A673 (cell line): Measurements from ENCODE around the gene CCDC97. TPM values are rescaled to one million over a fixed set of nuclear protein-coding genes. Genes with fewer than 3 reads are reported as not detected.

Experiments used
- BruUV-seq: library from RNA; stranded (reverse); fragments of 400-500 nt; replicated peaks from 2 replicates; lab custom pipeline; 2021; lab: Mats Ljungman, UMichigan
- CTCF ChIA-PET: fragments of 300-600 bp; sonication (Branson Sonifier 250); formaldehyde crosslinking; loops from one replicate; lab custom pipeline; 2022; ENCODE audit warnings: antibody characterized with exemption; lab: Charles Lee
- POLR2A ChIA-PET: fragments of 300-600 bp; sonication (Branson Sonifier 250); formaldehyde crosslinking; loops from one replicate; lab custom pipeline; 2022; ENCODE audit warnings: antibody characterized with exemption; ENCODE audit not compliant: low non-redundant PET; lab: Charles Lee
- DNase-seq: peaks from one replicate; pipeline ENCODE4 v3.0.0-alpha.2; 2015; ENCODE audit warnings: low spot score
- H3K27ac ChIP-seq: fragments of 200-600 bp; sonication (generic); 2 replicates; pipeline ENCODE4 v1.5.1; 2016; ENCODE audit warnings: mixed run types, low read depth, mild to moderate bottlenecking, mixed read lengths, antibody characterized with exemption, low read length; ENCODE audit not compliant: poor library complexity, severe bottlenecking
- H3K27me3 ChIP-seq: fragments of 200-600 bp; sonication (generic); replicated peaks from 2 replicates; pipeline ENCODE4 v1.6.1; 2017; ENCODE audit warnings: mixed run types, low read depth, mild to moderate bottlenecking, mixed read lengths, antibody characterized with exemption, low read length; ENCODE audit not compliant: insufficient read depth, poor library complexity
- H3K36me3 ChIP-seq: fragments of 200-600 bp; sonication (generic); 2 replicates; pipeline ENCODE4 v1.6.1; 2016; ENCODE audit warnings: mixed run types, mild to moderate bottlenecking, mixed read lengths, antibody characterized with exemption, low read length; ENCODE audit not compliant: insufficient read depth, poor library complexity, severe bottlenecking
- H3K4me1 ChIP-seq: fragments of 200-600 bp; sonication (generic); 2 replicates; pipeline ENCODE4 v1.6.1; 2017; ENCODE audit warnings: mixed run types, mild to moderate bottlenecking, mixed read lengths, antibody characterized with exemption, low read length; ENCODE audit not compliant: insufficient read depth, poor library complexity, severe bottlenecking
- H3K4me3 ChIP-seq: fragments of 200-600 bp; sonication (generic); 2 replicates; pipeline ENCODE4 v1.5.1; 2016; ENCODE audit warnings: low read depth, mixed run types, mild to moderate bottlenecking, mixed read lengths, low read length; ENCODE audit not compliant: poor library complexity, severe bottlenecking
- H3K9me3 ChIP-seq: fragments of 200-600 bp; sonication (generic); 2 replicates; pipeline ENCODE4 v1.6.1; 2016; ENCODE audit warnings: mixed run types, low read depth, mild to moderate bottlenecking, mixed read lengths, antibody characterized with exemption, low read length; ENCODE audit not compliant: poor library complexity, severe bottlenecking
- EZH2 ChIP-seq: fragments of 200-600 bp; sonication (generic); IDR thresholded peaks from 2 replicates; pipeline ENCODE4 v1.6.1; 2017; ENCODE audit warnings: borderline replicate concordance, low read depth, mild to moderate bottlenecking, mixed read lengths, antibody characterized with exemption, low read length; ENCODE audit not compliant: poor library complexity, severe bottlenecking
- intact Hi-C: fragments of 100-400 bp; cut with micrococcal nuclease; formaldehyde crosslinking; loops from one replicate; pipeline ENCODE4 v1.10.0; 2022; ENCODE audit not compliant: unreplicated experiment
- total RNA-seq: library from RNA; stranded (reverse); gene quantifications from 2 replicates; pipeline ENCODE4 v1.2.3, GENCODE V29; 2021
- TF ChIP-seq, protein P1 (sequence below): fragments of 300-800, 200-600 bp; sonication (generic); conservative IDR thresholded peaks from 2 replicates; pipeline ENCODE4 v1.5.1; 2017; ENCODE audit warnings: low read depth, mild to moderate bottlenecking, antibody characterized with exemption, low read length, moderate library complexity, mixed read lengths

CCDC97 gene
- total RNA-seq, 1 experiment from 2014 or later = 40.8 TPM

DNA sequence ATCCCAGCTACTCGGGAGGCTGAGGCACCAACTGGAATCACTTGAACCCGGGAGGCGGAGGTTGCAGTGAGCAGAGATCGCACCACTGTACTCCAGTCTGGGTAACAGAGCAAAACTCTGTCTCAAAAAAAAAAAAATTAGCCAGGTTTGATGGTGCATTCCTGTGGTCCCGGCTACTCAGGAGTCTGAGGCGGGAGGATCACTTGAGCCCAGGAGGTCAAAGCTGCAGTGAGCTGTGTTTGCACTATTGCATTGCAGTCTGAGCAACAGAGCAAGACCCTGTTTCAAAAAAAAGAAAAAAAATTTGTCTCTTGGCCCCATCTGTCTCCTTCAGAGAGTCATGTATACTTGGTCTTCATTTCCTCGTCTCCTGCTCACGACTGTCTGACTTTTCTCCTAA, 1.6 kb downstream of the CCDC97 start:
- Histone ChIP-seq H3K4me1 (peaks cover 12% of the 10 kb centered on the region), H3K4me3 (no peak overlapping the region), H3K36me3 (peaks cover 40% of the 10 kb centered on the region), H3K27me3 (no peaks in the 10 kb centered on the region), H3K27ac (no peak overlapping the region), H3K9me3 (no peaks in the 10 kb centered on the region)
- DNase-seq = no peak
- no TSS peak for BruUV-seq
- intact Hi-C loops = no loop called here
- no peak for TF ChIP-seq EZH2
- TF ChIP-seq, protein P1, sequence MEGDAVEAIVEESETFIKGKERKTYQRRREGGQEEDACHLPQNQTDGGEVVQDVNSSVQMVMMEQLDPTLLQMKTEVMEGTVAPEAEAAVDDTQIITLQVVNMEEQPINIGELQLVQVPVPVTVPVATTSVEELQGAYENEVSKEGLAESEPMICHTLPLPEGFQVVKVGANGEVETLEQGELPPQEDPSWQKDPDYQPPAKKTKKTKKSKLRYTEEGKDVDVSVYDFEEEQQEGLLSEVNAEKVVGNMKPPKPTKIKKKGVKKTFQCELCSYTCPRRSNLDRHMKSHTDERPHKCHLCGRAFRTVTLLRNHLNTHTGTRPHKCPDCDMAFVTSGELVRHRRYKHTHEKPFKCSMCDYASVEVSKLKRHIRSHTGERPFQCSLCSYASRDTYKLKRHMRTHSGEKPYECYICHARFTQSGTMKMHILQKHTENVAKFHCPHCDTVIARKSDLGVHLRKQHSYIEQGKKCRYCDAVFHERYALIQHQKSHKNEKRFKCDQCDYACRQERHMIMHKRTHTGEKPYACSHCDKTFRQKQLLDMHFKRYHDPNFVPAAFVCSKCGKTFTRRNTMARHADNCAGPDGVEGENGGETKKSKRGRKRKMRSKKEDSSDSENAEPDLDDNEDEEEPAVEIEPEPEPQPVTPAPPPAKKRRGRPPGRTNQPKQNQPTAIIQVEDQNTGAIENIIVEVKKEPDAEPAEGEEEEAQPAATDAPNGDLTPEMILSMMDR = no peak
- CTCF ChIA-PET = interaction anchor here (0.6 kb wide), 1 partner anchor 723 kb away, joined by 4 read pairs; no protein-coding TSS in a partner anchor
- POLR2A ChIA-PET = no interaction called here

DNA sequence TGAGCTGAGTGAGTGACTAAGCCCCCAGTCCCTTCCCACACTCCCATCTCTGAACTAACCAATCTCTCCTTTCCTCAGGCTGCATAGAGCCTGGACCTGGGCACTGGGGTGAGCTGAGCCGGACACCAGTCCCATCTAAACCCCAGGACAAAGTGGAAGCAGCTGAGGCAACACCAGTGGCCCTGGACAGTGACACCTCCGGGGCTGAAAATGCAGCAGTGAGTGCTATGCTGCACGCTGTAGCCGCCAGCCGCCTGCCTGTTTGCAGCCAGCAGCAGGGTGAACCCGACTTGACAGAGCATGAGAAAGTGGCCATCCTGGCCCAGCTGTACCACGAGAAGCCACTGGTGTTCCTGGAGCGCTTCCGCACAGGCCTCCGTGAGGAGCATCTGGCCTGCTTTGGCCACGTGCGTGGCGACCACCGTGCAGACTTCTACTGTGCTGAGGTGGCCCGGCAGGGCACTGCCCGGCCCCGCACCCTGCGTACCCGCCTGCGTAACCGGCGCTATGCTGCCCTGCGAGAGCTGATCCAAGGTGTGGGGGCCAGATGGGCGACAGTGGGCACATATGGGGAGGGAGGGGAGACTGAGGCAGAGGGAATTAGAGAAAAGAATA, 6.4 kb downstream of the CCDC97 start:
- Histone ChIP-seq H3K27ac (no peak overlapping the region), H3K4me1 (no peaks in the 10 kb centered on the region), H3K27me3 (no peaks in the 10 kb centered on the region), H3K4me3 (no peak overlapping the region), H3K9me3 (no peaks in the 10 kb centered on the region), H3K36me3 (peaks cover 68% of the 10 kb centered on the region)
- intact Hi-C loops = no loop called here
- TF ChIP-seq EZH2 = no peak
- TF ChIP-seq, protein P1 = no peak
- DNase-seq = no peak
- POLR2A ChIA-PET = no interaction called here
- CTCF ChIA-PET = no interaction called here
- no TSS peak for BruUV-seq

DNA sequence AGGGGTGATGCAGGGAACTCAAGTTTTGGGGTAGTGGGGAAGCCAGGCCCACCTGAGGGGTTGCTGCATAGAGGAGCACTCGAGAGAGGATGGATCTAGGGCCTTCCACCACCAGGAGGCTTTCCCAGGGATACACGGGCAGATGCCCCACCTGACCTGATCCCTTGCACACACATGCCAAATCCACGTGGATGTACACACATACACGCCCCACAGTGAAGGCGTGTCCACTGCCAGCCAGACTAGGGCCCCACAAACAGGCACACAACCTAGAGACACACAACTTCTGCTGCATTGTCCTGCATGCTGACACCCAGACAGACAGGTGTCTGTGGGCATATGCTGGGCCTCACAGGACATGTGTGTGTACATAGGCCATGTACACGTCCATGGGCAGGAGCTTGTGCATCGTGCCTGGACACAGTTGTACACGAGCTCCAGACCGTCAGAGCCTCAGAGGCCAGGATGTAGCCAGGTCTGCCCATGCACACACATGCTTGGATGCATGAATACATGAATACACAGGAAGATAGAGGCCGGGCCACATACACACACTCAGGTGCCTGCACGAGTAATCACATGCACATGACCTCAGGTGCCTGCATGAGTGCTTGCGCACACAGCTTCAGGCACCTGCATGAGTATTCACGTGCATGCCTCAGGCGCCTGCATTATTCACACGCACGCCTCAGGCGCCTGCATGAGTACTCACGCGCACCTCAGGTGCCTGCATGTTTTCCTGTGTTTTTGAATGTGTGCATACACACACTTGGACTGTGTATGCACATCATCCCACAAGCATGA, 8.9 kb downstream of the CCDC97 start:
- no peak for TF ChIP-seq EZH2
- TF ChIP-seq, protein P1 = no peak
- no TSS peak for BruUV-seq
- peaks cover 69% of the 10 kb centered on the region for H3K36me3 ChIP-seq
- ChIA-PET CTCF (no interaction called here), POLR2A (no interaction called here)
- no peak for DNase-seq
- H3K4me1 ChIP-seq = peaks cover 8% of the 10 kb centered on the region
- no peak overlapping the region for H3K27ac ChIP-seq
- H3K27me3 ChIP-seq = no peaks in the 10 kb centered on the region
- no peak overlapping the region for H3K4me3 ChIP-seq
- no peaks in the 10 kb centered on the region for H3K9me3 ChIP-seq
- intact Hi-C loops = no loop called here
